Breast epithelium (tissue), 3 donors: Measurements from ENCODE around the gene CD7.

ENCODE experiments used
- POLR2A ChIP-seq: fragments of 450-650 bp; IDR thresholded peaks from one replicate; pipeline ENCODE4 v1.6.1; 2016; ENCODE audit warnings: antibody characterized with exemption, mild to moderate bottlenecking, moderate library complexity
- TF ChIP-seq, protein P1 (sequence below), 3 donors: fragments of 450-650 bp; IDR thresholded peaks; one replicate each; pipeline ENCODE4 v1.5.1; 2016 to 2017; ENCODE audit warnings: antibody characterized with exemption in 3 of 3, mild to moderate bottlenecking in 3 of 3, moderate library complexity in 3 of 3

DNA sequence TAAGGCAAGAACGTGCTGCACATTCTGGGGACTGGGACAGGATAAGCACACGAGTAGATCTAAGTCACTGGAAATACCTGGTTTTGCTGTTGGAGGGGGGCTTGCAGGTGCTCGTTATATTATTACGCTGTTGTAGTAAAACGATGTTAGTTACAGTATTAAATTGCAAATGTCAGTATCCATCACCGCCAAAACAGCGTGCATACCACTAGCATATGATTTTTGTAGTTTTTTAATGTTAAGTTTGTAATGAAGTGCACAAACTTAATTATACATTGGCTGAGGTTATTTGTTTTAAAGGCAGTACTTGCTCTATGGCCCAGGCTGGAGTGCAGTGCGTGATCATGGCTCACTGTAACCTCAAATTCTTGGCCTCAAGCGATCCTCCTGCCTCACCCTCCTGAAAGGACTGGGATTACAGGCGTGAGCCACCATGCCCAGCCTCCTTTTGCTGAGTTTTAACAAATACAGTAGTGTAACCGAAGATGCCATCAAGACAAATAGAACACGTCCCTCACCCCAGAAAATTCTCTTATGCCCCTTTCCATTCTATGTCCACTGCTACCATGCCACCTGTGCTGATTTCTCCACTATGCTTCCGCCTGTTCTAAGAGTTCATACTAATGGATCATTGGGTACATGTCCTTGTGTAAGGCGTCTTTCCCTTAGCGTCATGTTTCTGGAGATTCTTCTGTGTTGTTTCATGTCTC lies 23.2 kb downstream of the CD7 start:
- TF ChIP-seq, protein P1, sequence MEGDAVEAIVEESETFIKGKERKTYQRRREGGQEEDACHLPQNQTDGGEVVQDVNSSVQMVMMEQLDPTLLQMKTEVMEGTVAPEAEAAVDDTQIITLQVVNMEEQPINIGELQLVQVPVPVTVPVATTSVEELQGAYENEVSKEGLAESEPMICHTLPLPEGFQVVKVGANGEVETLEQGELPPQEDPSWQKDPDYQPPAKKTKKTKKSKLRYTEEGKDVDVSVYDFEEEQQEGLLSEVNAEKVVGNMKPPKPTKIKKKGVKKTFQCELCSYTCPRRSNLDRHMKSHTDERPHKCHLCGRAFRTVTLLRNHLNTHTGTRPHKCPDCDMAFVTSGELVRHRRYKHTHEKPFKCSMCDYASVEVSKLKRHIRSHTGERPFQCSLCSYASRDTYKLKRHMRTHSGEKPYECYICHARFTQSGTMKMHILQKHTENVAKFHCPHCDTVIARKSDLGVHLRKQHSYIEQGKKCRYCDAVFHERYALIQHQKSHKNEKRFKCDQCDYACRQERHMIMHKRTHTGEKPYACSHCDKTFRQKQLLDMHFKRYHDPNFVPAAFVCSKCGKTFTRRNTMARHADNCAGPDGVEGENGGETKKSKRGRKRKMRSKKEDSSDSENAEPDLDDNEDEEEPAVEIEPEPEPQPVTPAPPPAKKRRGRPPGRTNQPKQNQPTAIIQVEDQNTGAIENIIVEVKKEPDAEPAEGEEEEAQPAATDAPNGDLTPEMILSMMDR (IDR thresholded peaks at IDR 0.05) = no peak
- TF ChIP-seq POLR2A = no peak
